Measurements from ENCODE around the gene GPX8.

- no peak for TF ChIP-seq CTCF (IDR thresholded peaks at IDR 0.05; ENCODE audit: low read depth, low read length, missing input control)
- no peak for TF ChIP-seq REST (IDR thresholded peaks at IDR 0.05)
- no peak for TF ChIP-seq TAF1 (conservative IDR thresholded peaks at IDR 0.05)
- no peak for TF ChIP-seq GABPA (IDR thresholded peaks at IDR 0.05 in 1 of 2, conservative IDR thresholded peaks at IDR 0.05 in 1 of 2)
- no peak for TF ChIP-seq RAD21 (IDR thresholded peaks at IDR 0.05)
- TF ChIP-seq ZBTB33 (IDR thresholded peaks at IDR 0.05): no peak
- TF ChIP-seq RXRA (IDR thresholded peaks at IDR 0.05): no peak
- no peak for TF ChIP-seq YY1 (IDR thresholded peaks at IDR 0.05)
- no peak for TF ChIP-seq MAX (IDR thresholded peaks at IDR 0.05)
- TF ChIP-seq EGR1 (IDR thresholded peaks at IDR 0.05; ENCODE audit: low read depth in 2 of 2): no peak
- TF ChIP-seq JUND (IDR thresholded peaks at IDR 0.05): no peak
These were observed 45.0 kb downstream of the GPX8 start for GRCh38 chr5:55205001-55205400.

Measured in liver (tissue), 3 donors.